Upper lobe of right lung (tissue), 1 donor: ENCODE measurements around the gene HCST. TPM values are rescaled to one million over a fixed set of nuclear protein-coding genes. Genes with fewer than 3 reads are reported as not detected.

Experiments
- ATAC-seq: fragments of 200-7000 bp; cut with Tn5 transposase; one replicate; pipeline ENCODE4 v1.9.1; 2020; ENCODE audit warnings: mild to moderate bottlenecking, moderate library complexity
- DNase-seq: peaks from one replicate; pipeline ENCODE4 v3.0.0-alpha.2; 2020
- H3K27ac ChIP-seq: fragments of 200-600 bp; one replicate; pipeline ENCODE4 v1.8.0; 2022
- H3K27me3 ChIP-seq: fragments of 200-600 bp; one replicate; pipeline ENCODE4 v1.8.0; 2022; ENCODE audit warnings: mild to moderate bottlenecking
- H3K36me3 ChIP-seq: fragments of 200-600 bp; one replicate; pipeline ENCODE4 v1.8.0; 2022
- H3K4me1 ChIP-seq: fragments of 200-600 bp; one replicate; pipeline ENCODE4 v1.8.0; 2022
- H3K4me3 ChIP-seq: fragments of 200-600 bp; one replicate; pipeline ENCODE4 v1.8.0; 2022; ENCODE audit warnings: mild to moderate bottlenecking
- H3K9me3 ChIP-seq: fragments of 200-600 bp; one replicate; pipeline ENCODE4 v1.8.0; 2022
- CTCF ChIP-seq: fragments of 200-600 bp; IDR thresholded peaks from one replicate; pipeline ENCODE4 v1.8.0; 2022; ENCODE audit warnings: antibody characterized with exemption
- intact Hi-C: fragments of 100-400 bp; cut with DNase I; formaldehyde crosslinking; loops from one replicate; pipeline ENCODE4 v1.11.0; 2022
- total RNA-seq: library from RNA; stranded (reverse); fragmentation: NEBNext Ultra II Directional; extraction: Animal tissue kit (Norgen Biotek cat#: 25700); gene quantifications from one replicate; pipeline ENCODE4 v1.2.1, GENCODE V29; 2021
- donor health status: DM: no; HTN: yes; CAD: no; lungs with severe emphysema.

Gene HCST
- total RNA-seq, 1 donor from 2014 or later: 44.0 TPM

- H3K27ac ChIP-seq: peak overlapping the region; percentile 71
- no peaks in the 10 kb centered on the region for H3K27me3 ChIP-seq
- peak overlapping the region; percentile 59 for H3K4me3 ChIP-seq
- peaks cover 8% of the 10 kb centered on the region for H3K36me3 ChIP-seq
- intact Hi-C loops: loop anchor here (10.0 kb wide), 1 partner anchor 52 kb away; no protein-coding TSS in a partner anchor
- H3K9me3 ChIP-seq: no peaks in the 10 kb centered on the region
- DNase-seq (no peak), ATAC-seq (no peak)
- no peak for TF ChIP-seq CTCF
- H3K4me1 ChIP-seq: peaks cover 17% of the 10 kb centered on the region
These were observed 34.5 kb downstream of the HCST start for GRCh38 chr19:35936738-35937268.

- TF ChIP-seq CTCF: no peak
- H3K9me3 ChIP-seq: no peaks in the 10 kb centered on the region
- H3K4me1 ChIP-seq: peaks cover 17% of the 10 kb centered on the region
- no peak for ATAC-seq
- no peaks in the 10 kb centered on the region for H3K27me3 ChIP-seq
- intact Hi-C loops: loop anchor here (10.0 kb wide), 1 partner anchor 53 kb away; no protein-coding TSS in a partner anchor
- no peak overlapping the region for H3K27ac ChIP-seq
- H3K4me3 ChIP-seq: peak overlapping the region; percentile 59
- peaks cover 8% of the 10 kb centered on the region for H3K36me3 ChIP-seq
- no peak for DNase-seq
These were observed 35.3 kb downstream of the HCST start for GRCh38 chr19:35937345-35938281.

- Histone ChIP-seq H3K4me1 (peaks cover 17% of the 10 kb centered on the region), H3K4me3 (peak overlapping the region; percentile 59), H3K36me3 (peaks cover 8% of the 10 kb centered on the region), H3K27ac (no peak overlapping the region), H3K9me3 (no peaks in the 10 kb centered on the region), H3K27me3 (no peaks in the 10 kb centered on the region)
- TF ChIP-seq CTCF: no peak
- no peak for ATAC-seq
- intact Hi-C loops: loop anchor here (10.0 kb wide), 1 partner anchor 54 kb away; no protein-coding TSS in a partner anchor
- DNase-seq: no peak
These were observed 36.2 kb downstream of the HCST start for GRCh38 chr19:35938282-35939224.

- DNase-seq: no peak
- TF ChIP-seq CTCF: no peak
- Histone ChIP-seq H3K4me1 (peaks cover 17% of the 10 kb centered on the region), H3K27ac (no peak overlapping the region), H3K9me3 (no peaks in the 10 kb centered on the region), H3K27me3 (no peaks in the 10 kb centered on the region), H3K4me3 (no peak overlapping the region), H3K36me3 (peaks cover 8% of the 10 kb centered on the region)
- ATAC-seq: no peak
- intact Hi-C loops: loop anchor here (10.0 kb wide), 1 partner anchor 55 kb away; no protein-coding TSS in a partner anchor
These were observed 37.2 kb downstream of the HCST start for GRCh38 chr19:35939307-35940077.
